IgD-negative memory B cell (primary cell): ENCODE measurements around the gene ITM2C. TPM values are rescaled to one million over a fixed set of nuclear protein-coding genes. Genes with fewer than 3 reads are reported as not detected.

Experiments used
- H3K27ac Mint-ChIP-seq, 3 donors: one replicate each; pipeline ENCODE4 v1.8.0; 2020 to 2022; ENCODE audit warnings: mild to moderate bottlenecking in 3 of 3, mixed read lengths in 3 of 3, moderate library complexity in 1 of 3
- H3K27me3 Mint-ChIP-seq: one replicate; pipeline ENCODE4 v1.8.0; 2021; ENCODE audit warnings: mixed read lengths
- H3K36me3 Mint-ChIP-seq: one replicate; pipeline ENCODE4 v1.8.0; 2020; ENCODE audit warnings: mild to moderate bottlenecking, mixed read lengths
- H3K4me1 Mint-ChIP-seq, 3 donors: one replicate each; pipeline ENCODE4 v1.8.0; 2020 to 2022; ENCODE audit warnings: mixed read lengths in 3 of 3, mild to moderate bottlenecking in 1 of 3
- H3K4me3 Mint-ChIP-seq, 4 donors: one replicate each; pipeline ENCODE4 v1.8.0; 2020 to 2022; ENCODE audit warnings: mild to moderate bottlenecking in 4 of 4, mixed read lengths in 4 of 4, moderate library complexity in 3 of 4
- H3K9me3 Mint-ChIP-seq, 3 donors: one replicate each; pipeline ENCODE4 v1.8.0; 2020 to 2021; ENCODE audit warnings: mixed read lengths in 3 of 3, mild to moderate bottlenecking in 1 of 3
- polyA plus RNA-seq: library from polyadenylated mRNA; unstranded; fragments of 300-500 nt; fragmentation: Illumina TruSeq; gene quantifications from one replicate; pipeline ENCODE4 v1.2.3, GENCODE V29; 2021

ITM2C gene
- polyA plus RNA-seq, 1 donor from 2014 or later, result 162 TPM

- no peaks in the 10 kb centered on the region for H3K9me3 Mint-ChIP-seq
- H3K4me1 Mint-ChIP-seq, result peaks cover 11 to 15% (median 13%) of the 10 kb centered on the region in 3 donors
- H3K27ac Mint-ChIP-seq, result no peak overlapping the region
- no peak overlapping the region for H3K4me3 Mint-ChIP-seq
- peaks cover 1% of the 10 kb centered on the region for H3K27me3 Mint-ChIP-seq
- no peaks in the 10 kb centered on the region for H3K36me3 Mint-ChIP-seq
These were observed 35.7 kb downstream of the ITM2C start for GRCh38 chr2:230900336-230900995.

DNA sequence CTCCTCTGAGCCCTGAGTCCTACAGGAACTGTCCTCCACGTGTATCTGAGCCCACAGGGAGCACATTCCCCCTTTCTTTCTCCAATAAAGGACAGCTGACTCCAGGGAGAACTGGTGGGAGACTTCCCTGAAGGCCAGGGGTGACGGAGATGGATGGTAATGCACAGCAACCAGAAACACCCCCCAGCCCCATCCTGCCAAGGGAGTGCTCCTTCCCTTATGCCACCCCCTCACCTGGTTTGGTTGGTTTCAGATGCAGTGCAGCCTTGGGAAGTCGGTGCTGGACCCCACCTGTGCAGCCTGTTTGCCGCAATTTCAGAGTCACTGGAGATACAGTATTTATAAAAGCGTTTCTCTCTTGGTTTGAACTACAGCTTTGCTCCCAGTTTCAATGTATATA, 36.3 kb downstream of the ITM2C start:
- no peak overlapping the region for H3K4me3 Mint-ChIP-seq
- no peaks in the 10 kb centered on the region for H3K36me3 Mint-ChIP-seq
- H3K4me1 Mint-ChIP-seq, result peaks cover 10 to 13% (median 11%) of the 10 kb centered on the region in 3 donors
- peaks cover 1% of the 10 kb centered on the region for H3K27me3 Mint-ChIP-seq
- H3K9me3 Mint-ChIP-seq, result no peaks in the 10 kb centered on the region
- H3K27ac Mint-ChIP-seq, result no peak overlapping the region

- no peaks in the 10 kb centered on the region for H3K36me3 Mint-ChIP-seq
- peaks cover 1% of the 10 kb centered on the region for H3K27me3 Mint-ChIP-seq
- peak overlapping the region in 2 of 4 donors; percentile 72 to 79 for H3K4me3 Mint-ChIP-seq
- peaks cover 8 to 12% (median 12%) of the 10 kb centered on the region in 3 donors for H3K4me1 Mint-ChIP-seq
- H3K9me3 Mint-ChIP-seq, result no peaks in the 10 kb centered on the region
- H3K27ac Mint-ChIP-seq, result no peak overlapping the region
These were observed 37.6 kb downstream of the ITM2C start for GRCh38 chr2:230902180-230902899.

GRCh38 chr2:230903231-230904150, 38.7 kb downstream of the ITM2C start:
- Mint-ChIP-seq H3K27ac (peak overlapping the region in 1 of 3 donors; percentile 36), H3K27me3 (peaks cover 1% of the 10 kb centered on the region), H3K9me3 (no peaks in the 10 kb centered on the region), H3K36me3 (no peaks in the 10 kb centered on the region), H3K4me1 (peaks cover 12 to 14% (median 12%) of the 10 kb centered on the region in 3 donors), H3K4me3 (no peak overlapping the region)

GRCh38 chr2:230904856-230905447, 40.2 kb downstream of the ITM2C start:
- Mint-ChIP-seq H3K27me3 (peaks cover 1% of the 10 kb centered on the region), H3K4me3 (no peak overlapping the region), H3K36me3 (peaks cover 2% of the 10 kb centered on the region), H3K4me1 (peaks cover 12 to 22% (median 19%) of the 10 kb centered on the region in 3 donors), H3K27ac (peak overlapping the region in 1 of 3 donors; percentile 31), H3K9me3 (no peaks in the 10 kb centered on the region)

- Mint-ChIP-seq H3K36me3 (peaks cover 2% of the 10 kb centered on the region), H3K4me3 (no peak overlapping the region), H3K9me3 (no peaks in the 10 kb centered on the region), H3K4me1 (peaks cover 12 to 22% (median 19%) of the 10 kb centered on the region in 3 donors), H3K27me3 (peaks cover 1% of the 10 kb centered on the region), H3K27ac (peak overlapping the region in 1 of 3 donors; percentile 31)
These were observed 41.0 kb downstream of the ITM2C start for GRCh38 chr2:230905448-230906421.

- Mint-ChIP-seq H3K36me3 (peaks cover 2% of the 10 kb centered on the region), H3K27ac (no peak overlapping the region), H3K9me3 (no peaks in the 10 kb centered on the region), H3K4me3 (peak overlapping the region in 1 of 4 donors; percentile 9), H3K27me3 (peaks cover 1% of the 10 kb centered on the region), H3K4me1 (peaks cover 17 to 22% (median 19%) of the 10 kb centered on the region in 3 donors)
These were observed 41.9 kb downstream of the ITM2C start for GRCh38 chr2:230906471-230907230.

DNA sequence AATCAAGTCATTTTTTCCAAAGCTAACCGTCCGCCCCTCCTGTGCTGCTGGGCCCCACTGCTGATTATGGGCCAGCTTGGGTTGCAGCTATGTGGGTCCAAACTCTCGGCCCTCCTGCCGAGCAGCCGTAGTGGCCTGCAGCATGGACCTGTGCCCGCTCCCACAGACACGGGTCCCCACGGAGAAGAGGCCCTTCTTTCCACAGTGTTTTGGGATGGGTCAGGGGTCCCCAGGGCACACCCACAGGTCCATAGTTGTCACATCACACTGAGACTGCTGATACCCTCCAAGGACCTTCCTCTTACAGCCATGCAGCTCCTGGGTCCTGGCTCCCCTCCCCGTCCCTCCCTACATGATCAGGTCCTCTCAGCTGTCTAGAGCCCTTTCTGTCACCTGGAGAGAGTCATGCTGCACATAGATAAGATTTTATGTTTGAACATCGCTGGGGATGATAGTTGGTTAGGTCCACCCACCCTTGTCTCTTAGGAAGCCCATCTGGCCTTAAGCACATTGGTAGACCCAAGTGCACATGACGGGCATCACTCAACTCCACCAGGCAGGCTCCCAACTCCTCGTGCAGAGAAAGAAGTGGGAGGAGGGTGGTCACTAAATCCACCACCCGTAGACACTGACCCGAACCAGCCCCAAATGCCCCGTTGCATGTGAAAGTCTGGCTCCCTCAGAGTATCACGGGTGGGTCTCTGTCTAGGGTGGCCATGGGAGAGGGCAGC, 42.8 kb downstream of the ITM2C start:
- Mint-ChIP-seq H3K4me3 (no peak overlapping the region), H3K36me3 (peaks cover 2% of the 10 kb centered on the region), H3K27ac (no peak overlapping the region), H3K9me3 (no peaks in the 10 kb centered on the region), H3K27me3 (no peaks in the 10 kb centered on the region), H3K4me1 (peaks cover 15 to 17% (median 17%) of the 10 kb centered on the region in 3 donors)

DNA sequence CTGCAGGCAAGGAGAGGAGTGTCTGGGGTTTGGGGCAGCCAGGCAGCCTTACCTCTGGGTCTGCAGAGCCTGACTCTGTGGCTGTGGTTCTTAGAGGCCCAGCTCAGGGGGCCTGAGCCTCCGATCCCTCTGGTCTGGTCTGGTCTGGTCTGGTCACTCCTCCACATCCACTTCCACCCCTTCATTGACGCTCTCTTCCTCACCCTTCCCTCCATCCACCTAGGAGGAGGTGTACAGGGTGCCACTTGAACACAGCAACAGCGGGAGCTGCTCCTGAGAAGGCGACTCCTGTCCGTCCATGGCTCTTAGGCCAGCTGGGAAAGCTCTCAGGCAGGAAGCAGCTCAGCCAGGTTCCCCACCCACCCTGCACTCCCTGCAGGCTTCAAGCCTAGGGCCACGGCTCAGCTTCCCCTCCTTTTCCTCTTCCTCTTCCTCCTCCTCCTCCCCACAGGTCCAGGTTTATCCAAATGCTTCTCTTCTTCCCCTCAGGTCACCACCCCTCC, 43.4 kb downstream of the ITM2C start:
- Mint-ChIP-seq H3K9me3 (no peaks in the 10 kb centered on the region), H3K27me3 (no peaks in the 10 kb centered on the region), H3K36me3 (peaks cover 2% of the 10 kb centered on the region), H3K4me3 (no peak overlapping the region), H3K27ac (peak overlapping the region in 2 of 3 donors; percentile 5 to 39), H3K4me1 (peaks cover 11 to 13% (median 11%) of the 10 kb centered on the region in 3 donors)

DNA sequence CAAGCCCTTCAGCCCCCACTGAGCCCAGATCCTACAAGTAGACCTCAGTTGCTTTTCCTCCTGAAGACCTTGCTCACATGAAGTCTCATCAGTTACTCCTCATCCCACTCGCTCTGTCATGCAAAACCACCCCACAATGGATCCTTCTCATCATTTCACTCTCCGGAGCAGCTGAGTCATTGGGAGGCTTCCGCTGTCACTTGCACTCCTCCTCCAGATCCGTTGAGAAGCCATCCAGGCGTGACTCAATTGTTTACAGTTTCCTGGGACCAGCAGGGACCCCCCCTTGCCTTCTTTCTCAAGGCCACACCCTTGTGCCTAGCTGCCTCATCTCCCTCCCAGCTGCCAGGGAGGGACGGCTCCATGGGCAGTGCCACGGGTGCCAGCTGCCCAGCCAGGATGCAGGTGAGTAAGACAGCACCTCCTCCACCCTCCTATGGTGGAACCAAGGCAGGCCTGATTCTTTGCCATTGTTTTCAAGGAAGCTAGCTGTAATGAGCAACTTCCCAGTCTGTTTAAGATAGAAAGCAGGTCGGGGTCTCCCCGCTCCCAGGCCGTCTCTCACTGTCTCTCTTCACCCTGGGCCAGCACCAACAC, 44.0 kb downstream of the ITM2C start:
- no peak overlapping the region for H3K4me3 Mint-ChIP-seq
- peaks cover 2% of the 10 kb centered on the region for H3K36me3 Mint-ChIP-seq
- H3K27me3 Mint-ChIP-seq, result no peaks in the 10 kb centered on the region
- H3K4me1 Mint-ChIP-seq, result peaks cover 14 to 18% (median 15%) of the 10 kb centered on the region in 3 donors
- no peaks in the 10 kb centered on the region for H3K9me3 Mint-ChIP-seq
- peak overlapping the region in 2 of 3 donors; percentile 5 to 39 for H3K27ac Mint-ChIP-seq

DNA sequence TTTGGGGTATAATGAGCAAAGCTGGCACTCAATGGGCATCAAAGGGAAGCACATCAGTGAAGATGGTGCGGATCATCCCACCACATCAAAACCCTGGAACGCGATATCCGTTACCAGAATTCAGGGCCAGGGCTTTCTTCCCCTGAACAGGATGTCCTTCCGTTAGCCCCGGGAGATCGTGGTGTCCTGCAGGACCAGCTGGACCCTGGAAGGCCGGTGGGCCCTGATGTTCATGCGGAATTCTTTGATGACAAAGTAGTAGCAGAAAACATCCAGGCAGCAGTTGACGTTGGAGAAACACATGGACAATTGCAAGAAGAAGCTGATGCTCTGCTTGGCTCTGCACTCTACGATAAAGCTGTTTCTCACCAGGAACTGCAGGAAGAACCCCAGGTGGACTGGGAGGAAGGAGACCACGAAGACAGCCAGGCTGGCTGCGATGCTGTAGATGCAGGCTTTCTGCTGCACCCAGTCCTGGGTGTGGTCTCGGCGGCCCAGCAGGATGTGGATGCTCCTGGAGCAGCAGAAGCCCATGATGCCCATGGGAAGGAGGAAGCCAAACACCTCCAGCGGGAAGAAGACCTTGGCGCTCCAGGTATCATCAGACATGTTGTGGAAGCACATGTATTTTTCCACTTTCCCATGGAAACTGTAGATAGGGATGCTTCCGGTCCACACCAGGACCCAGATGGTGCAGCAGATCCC, 45.3 kb downstream of the ITM2C start:
- peaks cover 1% of the 10 kb centered on the region for H3K27me3 Mint-ChIP-seq
- H3K36me3 Mint-ChIP-seq, result peaks cover 2% of the 10 kb centered on the region
- no peaks in the 10 kb centered on the region for H3K9me3 Mint-ChIP-seq
- peak overlapping the region in 1 of 4 donors; percentile 49 for H3K4me3 Mint-ChIP-seq
- peak overlapping the region in 1 of 3 donors; percentile 40 for H3K27ac Mint-ChIP-seq
- H3K4me1 Mint-ChIP-seq, result peaks cover 15 to 18% (median 16%) of the 10 kb centered on the region in 3 donors
